ENCODE data around the gene CLEC2B. TPM values are rescaled to one million over a fixed set of nuclear protein-coding genes. Genes with fewer than 3 reads are reported as not detected.
"Not testable (repeated sequence)": the region's sequence is repeated elsewhere in the genome, so short reads cannot be mapped to it uniquely, and the experiment has no call there.

The CLEC2B gene
- total RNA-seq, 4 donors from 2014 or later: 3.3 to 31.4 (median 5.7) TPM

GRCh38 chr12:9881246-9881645, 12.1 kb upstream of the CLEC2B start, which contains the start of gene KLRF2:
TSS of gene KLRF2 (plus strand) at chr12:9881489. CDS start at chr12:9881596, 107 bp downstream.
- Histone ChIP-seq H3K27ac (no peak within 1 kb of the TSS), H3K4me1 (no peaks in the 10 kb centered on the region), H3K36me3 (no peaks in the 10 kb centered on the region), H3K4me3 (no peak within 1 kb of the TSS), H3K9me3 (no peaks in the 10 kb centered on the region), H3K27me3 (no peaks in the 10 kb centered on the region)
- no peak for TF ChIP-seq POLR2A (IDR thresholded peaks at IDR 0.05)
- no peak for TF ChIP-seq CTCF (IDR thresholded peaks at IDR 0.05)
- DNase-seq: no peak

- no peak for DNase-seq
- no peaks in the 10 kb centered on the region for H3K9me3 ChIP-seq
- no peaks in the 10 kb centered on the region for H3K36me3 ChIP-seq
- no peak overlapping the region for H3K27ac ChIP-seq
- no peak overlapping the region for H3K4me3 ChIP-seq
- no peaks in the 10 kb centered on the region for H3K4me1 ChIP-seq
- no peaks in the 10 kb centered on the region for H3K27me3 ChIP-seq
- TF ChIP-seq CTCF (IDR thresholded peaks at IDR 0.05) (no peak), POLR2A (IDR thresholded peaks at IDR 0.05) (no peak)
Measured at GRCh38 chr12:9880532-9881078, 11.5 kb upstream of the CLEC2B start.

GRCh38 chr12:9876120-9876519, 7.0 kb upstream of the CLEC2B start:
- H3K27me3 ChIP-seq, H3K4me1 ChIP-seq, H3K9me3 ChIP-seq, H3K36me3 ChIP-seq, H3K27ac ChIP-seq, H3K4me3 ChIP-seq, DNase-seq: not testable (repeated sequence)

GRCh38 chr12:9872742-9873141, 3.6 kb upstream of the CLEC2B start:
- H3K4me3 ChIP-seq: no peak overlapping the region
- no peak overlapping the region for H3K27ac ChIP-seq
- no peak for TF ChIP-seq CTCF (IDR thresholded peaks at IDR 0.05)
- no peak for TF ChIP-seq POLR2A (IDR thresholded peaks at IDR 0.05)
- no peaks in the 10 kb centered on the region for H3K4me1 ChIP-seq
- no peaks in the 10 kb centered on the region for H3K27me3 ChIP-seq
- no peak for DNase-seq
- no peaks in the 10 kb centered on the region for H3K9me3 ChIP-seq
- no peaks in the 10 kb centered on the region for H3K36me3 ChIP-seq

- no peak for DNase-seq
- Histone ChIP-seq H3K27ac (no peak overlapping the region), H3K27me3 (no peaks in the 10 kb centered on the region), H3K4me3 (no peak overlapping the region), H3K36me3 (no peaks in the 10 kb centered on the region), H3K4me1 (no peaks in the 10 kb centered on the region), H3K9me3 (no peaks in the 10 kb centered on the region)
- TF ChIP-seq CTCF (IDR thresholded peaks at IDR 0.05) (no peak), POLR2A (IDR thresholded peaks at IDR 0.05) (no peak)
Measured at GRCh38 chr12:9872162-9872561, 3.0 kb upstream of the CLEC2B start.

- no peak for TF ChIP-seq POLR2A (IDR thresholded peaks at IDR 0.05)
- no peak for TF ChIP-seq CTCF (IDR thresholded peaks at IDR 0.05)
- Histone ChIP-seq H3K9me3 (no peaks in the 10 kb centered on the region), H3K4me1 (no peaks in the 10 kb centered on the region), H3K4me3 (peak overlapping the region; percentile 28 to 48 (median 41)), H3K36me3 (no peaks in the 10 kb centered on the region), H3K27me3 (no peaks in the 10 kb centered on the region), H3K27ac (peak overlapping the region; percentile 74 to 87 (median 83))
- no peak for DNase-seq
Measured at GRCh38 chr12:9870286-9870866, 1.2 kb upstream of the CLEC2B start.
